GM12878 (cell line): ENCODE data around the gene TUSC1. TPM values are rescaled to one million over a fixed set of nuclear protein-coding genes. Genes with fewer than 3 reads are reported as not detected.

Source experiments
- ATAC-seq: fragments of 200-7000 bp; cut with Tn5 transposase; 3 replicates; pipeline ENCODE4 v1.9.1; 2020; ENCODE audit warnings: mild to moderate bottlenecking, moderate library complexity
- BruUV-seq: library from RNA; stranded (reverse); fragments of 400-500 nt; replicated peaks from 2 replicates; lab custom pipeline; 2021; lab: Mats Ljungman, UMichigan
- CTCF ChIA-PET: fragments of 300-600 bp; sonication (Branson Sonifier 250); formaldehyde crosslinking; extraction: SDS; loops from one replicate; lab custom pipeline; 2021; ENCODE audit warnings: inconsistent platforms; lab: Yijun Ruan, JAX
- POLR2A ChIA-PET: fragments of 350-600 bp; formaldehyde crosslinking; extraction: SDS; loops from one replicate; lab custom pipeline; 2021; ENCODE audit warnings: inconsistent platforms; lab: Charles Lee
- RAD21 ChIA-PET: fragments of 300-600 bp; sonication (Branson Sonifier 250); formaldehyde crosslinking; loops from one replicate; lab custom pipeline; 2023; ENCODE audit warnings: antibody characterized with exemption; ENCODE audit not compliant: unreplicated experiment; lab: Charles Lee
- SMC1A ChIA-PET: fragments of 300-600 bp; sonication (Branson Sonifier 250); formaldehyde crosslinking; loops from one replicate; lab custom pipeline; 2023; ENCODE audit not compliant: unreplicated experiment, uncharacterized antibody; lab: Charles Lee
- DNase-seq: peaks from one replicate; pipeline ENCODE4 v3.0.0-alpha.2; 2011; ENCODE audit warnings: low read depth, low spot score
- FAIRE-seq: peaks from 3 replicates; lab custom pipeline; 2011; peaks lifted over from hg19 to GRCh38; lab: Jason Lieb, UNC
- H2AFZ ChIP-seq: 2 replicates; pipeline ENCODE4 v1.6.0; 2011; ENCODE audit warnings: low read depth, low read length, control low read depth; ENCODE audit not compliant: control insufficient read depth
- H3K27ac ChIP-seq: 2 replicates; pipeline ENCODE4 v1.5.1; 2011; ENCODE audit warnings: control low read depth; ENCODE audit not compliant: control insufficient read depth, insufficient read depth
- H3K27me3 ChIP-seq, 2 experiments: replicated peaks in 1 of 2; 2 replicates each; pipeline versions ENCODE4 v1.6.0 to v1.6.1; 2011; ENCODE audit warnings: low read length in 1 of 2; ENCODE audit not compliant: control insufficient read depth in 2 of 2, insufficient read depth in 2 of 2
- H3K36me3 ChIP-seq, 2 experiments: 2 replicates each; pipeline ENCODE4 v1.5.1; 2011; ENCODE audit warnings: low read length in 1 of 2; ENCODE audit not compliant: control insufficient read depth in 2 of 2, insufficient read depth in 2 of 2
- H3K4me1 ChIP-seq: 2 replicates; pipeline ENCODE4 v1.6.1; 2011; ENCODE audit warnings: mild to moderate bottlenecking, low read length, moderate library complexity, mixed read lengths; ENCODE audit not compliant: control insufficient read depth, insufficient read depth
- H3K4me2 ChIP-seq: 2 replicates; pipeline ENCODE4 v1.6.0; 2011; ENCODE audit warnings: control low read depth; ENCODE audit not compliant: control insufficient read depth, insufficient read depth
- H3K4me3 ChIP-seq: fragments of 200-600 bp; sonication (generic); 2 replicates; pipeline ENCODE4 v1.5.1; 2016
- H3K79me2 ChIP-seq: 2 replicates; pipeline ENCODE4 v1.6.0; 2011; ENCODE audit warnings: low read length; ENCODE audit not compliant: control insufficient read depth, insufficient read depth
- H3K9ac ChIP-seq: 2 replicates; pipeline ENCODE4 v1.8.0; 2011; ENCODE audit warnings: low read length, control low read depth, mixed read lengths; ENCODE audit not compliant: control insufficient read depth, insufficient read depth
- H3K9me3 ChIP-seq: replicated peaks from 3 replicates; pipeline ENCODE4 v1.5.1; 2011; ENCODE audit warnings: mild to moderate bottlenecking, low read length; ENCODE audit not compliant: control insufficient read depth, insufficient read depth
- H4K20me1 ChIP-seq: 2 replicates; pipeline ENCODE4 v1.6.0; 2011; ENCODE audit not compliant: control insufficient read depth, insufficient read depth
- CBX3 ChIP-seq: fragments of 200-600 bp; sonication (generic); IDR thresholded peaks from 2 replicates; pipeline ENCODE4 v1.6.1; 2016; ENCODE audit warnings: low read depth, borderline replicate concordance
- CREB1 ChIP-seq: IDR thresholded peaks from 2 replicates; pipeline ENCODE4 v1.6.1; 2012; ENCODE audit warnings: low read depth, mild to moderate bottlenecking, inconsistent platforms
- ETV6 ChIP-seq, 2 experiments: fragments of 450-650 bp in 1 of 2; IDR thresholded peaks in 1 of 2; conservative IDR thresholded peaks in 1 of 2; 2 replicates each; pipeline ENCODE4 v1.6.1; 2014; ENCODE audit warnings: antibody characterized with exemption in 1 of 2, borderline replicate concordance in 1 of 2, low read depth in 1 of 2, mild to moderate bottlenecking in 1 of 2, moderate library complexity in 1 of 2
- NRF1 ChIP-seq: conservative IDR thresholded peaks from 2 replicates; pipeline ENCODE4 v1.6.1; 2011; ENCODE audit warnings: mild to moderate bottlenecking, low read depth, low read length, improper control_type of control experiment
- RFX5 ChIP-seq: IDR thresholded peaks from 2 replicates; pipeline ENCODE4 v1.6.1; 2011; ENCODE audit warnings: low read depth, low read length, improper control_type of control experiment
- SREBF2 ChIP-seq: IDR thresholded peaks from 2 replicates; pipeline ENCODE4 v1.6.1; 2012; ENCODE audit warnings: mild to moderate bottlenecking, low read length
- SUPT20H ChIP-seq: IDR thresholded peaks from 2 replicates; pipeline ENCODE4 v1.6.1; 2011; ENCODE audit warnings: low read depth, mild to moderate bottlenecking, low read length, moderate library complexity, borderline replicate concordance; ENCODE audit not compliant: control insufficient read depth
- TAF1 ChIP-seq: IDR thresholded peaks from 2 replicates; pipeline ENCODE4 v1.6.1; 2011; ENCODE audit warnings: mild to moderate bottlenecking, low read depth, low read length, borderline replicate concordance
- ZNF622 ChIP-seq: fragments of 450-650 bp; IDR thresholded peaks from 2 replicates; pipeline ENCODE4 v1.6.1; 2017; ENCODE audit warnings: mild to moderate bottlenecking, inconsistent platforms
- WGBS: methylation state at CpG from one replicate; pipeline ENCODE4 v1.1.6; 2016; ENCODE audit warnings: low lambda C conversion rate; ENCODE audit not compliant: insufficient replicate concordance, insufficient coverage; ENCODE audit errors: missing lambda C conversion rate; 5-methylcytosine and 5-hydroxymethylcytosine counted together
- in situ Hi-C: fragments of 300-500 bp; cut with MboI; formaldehyde crosslinking; loops from 9 replicates; pipeline ENCODE4 v1.14.3; 2018; ENCODE audit warnings: mixed read lengths
- intact Hi-C: fragments of 100-400 bp; cut with micrococcal nuclease; formaldehyde crosslinking; loops from one replicate; pipeline ENCODE4 v1.14.2; 2022; ENCODE audit not compliant: unreplicated experiment
- polyA plus RNA-seq, 11 experiments: library from polyadenylated mRNA; depleted of rRNA in 4 of 11; unstranded in 6 of 11; stranded (reverse) in 5 of 11; fragments of >200 nt; fragmentation: Nextera tagmentation in 4 of 11; fragmentation: Illumina TruSeq in 1 of 11; extraction: Ambion mirVana in 4 of 11; extraction: Trizol in 1 of 11; gene quantifications; 1 replicate in 1 of 11; 2 replicates in 10 of 11; pipeline versions ENCODE4 v1.2.1 to v1.2.3, GENCODE V29; 2011 to 2016; ENCODE audit warnings: inconsistent platforms in 2 of 11, missing spikeins in 2 of 11, low read depth in 1 of 11
- total RNA-seq, 4 experiments: library from RNA; depleted of rRNA in 3 of 4; stranded (reverse); fragments of >200 nt in 3 of 4; fragmentation: Illumina TruSeq in 1 of 4; extraction: Trizol in 1 of 4; gene quantifications; 2 replicates each; pipeline versions ENCODE4 v1.2.1 to v1.2.3, GENCODE V29; 2013 to 2021
- TF ChIP-seq, protein P1 (sequence below): fragments of 450-650 bp; IDR thresholded peaks from 2 replicates; pipeline ENCODE4 v1.6.1; 2018; ENCODE audit warnings: mild to moderate bottlenecking, low read depth, moderate library complexity; ENCODE audit not compliant: partially characterized antibody

TUSC1 gene
- total and polyA plus RNA-seq, 10 of the 15 experiments (the other 5 are each of a cell fraction or from before 2014, with no cell fraction given): not detected

DNA sequence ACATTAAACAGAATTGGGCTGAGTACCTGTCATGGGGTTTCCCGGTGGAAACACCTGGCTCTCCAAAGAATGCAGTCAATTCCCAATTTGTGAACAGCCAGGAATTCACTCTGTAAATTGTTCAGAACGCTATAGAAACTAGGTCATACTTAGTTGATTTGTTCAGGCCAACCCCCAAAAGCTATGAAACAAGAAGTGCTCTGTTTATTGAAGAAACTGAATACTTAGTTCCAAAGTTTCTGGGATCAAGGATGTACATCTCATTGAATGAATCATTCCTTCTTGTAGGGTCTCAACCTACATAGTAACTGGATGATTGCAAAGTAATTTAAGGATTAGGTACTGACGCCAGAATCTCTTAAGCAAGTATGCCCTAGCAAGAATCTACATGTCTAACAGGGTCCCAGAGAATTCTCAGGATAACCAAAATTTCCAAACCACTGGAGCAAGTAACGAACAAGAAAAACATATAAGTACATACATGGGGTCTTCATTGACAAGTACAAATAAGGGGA, 659 bp upstream of the TUSC1 start:
- SMC1A ChIA-PET: no interaction called here
- POLR2A ChIA-PET: interaction anchor here (0.7 kb wide), 1 partner anchor 35 kb away, joined by 4 read pairs; no protein-coding TSS in a partner anchor
- no peaks in the 10 kb centered on the region for H4K20me1 ChIP-seq
- intact Hi-C loops: no loop called here
- no peaks in the 10 kb centered on the region; a peak in 1 of 4 replicates for H3K27me3 ChIP-seq
- BruUV-seq: no TSS peak
- no peak overlapping the region for H3K4me2 ChIP-seq
- H3K9ac ChIP-seq: no peak overlapping the region
- in situ Hi-C loops: no loop called here
- ATAC-seq (no peak), FAIRE-seq (no peak), DNase-seq (no peak)
- TF ChIP-seq ETV6 (conservative IDR thresholded peaks at IDR 0.05 in 1 of 2, IDR thresholded peaks at IDR 0.05 in 1 of 2; ENCODE audit: borderline replicate concordance in 1 of 2, low read depth in 1 of 2) (no peak), NRF1 (no peak), SREBF2 (no peak), TAF1 (no peak), CBX3 (no peak), SUPT20H (no peak), ZNF622 (no peak), RFX5 (no peak), CREB1 (no peak)
- TF ChIP-seq, protein P1, sequence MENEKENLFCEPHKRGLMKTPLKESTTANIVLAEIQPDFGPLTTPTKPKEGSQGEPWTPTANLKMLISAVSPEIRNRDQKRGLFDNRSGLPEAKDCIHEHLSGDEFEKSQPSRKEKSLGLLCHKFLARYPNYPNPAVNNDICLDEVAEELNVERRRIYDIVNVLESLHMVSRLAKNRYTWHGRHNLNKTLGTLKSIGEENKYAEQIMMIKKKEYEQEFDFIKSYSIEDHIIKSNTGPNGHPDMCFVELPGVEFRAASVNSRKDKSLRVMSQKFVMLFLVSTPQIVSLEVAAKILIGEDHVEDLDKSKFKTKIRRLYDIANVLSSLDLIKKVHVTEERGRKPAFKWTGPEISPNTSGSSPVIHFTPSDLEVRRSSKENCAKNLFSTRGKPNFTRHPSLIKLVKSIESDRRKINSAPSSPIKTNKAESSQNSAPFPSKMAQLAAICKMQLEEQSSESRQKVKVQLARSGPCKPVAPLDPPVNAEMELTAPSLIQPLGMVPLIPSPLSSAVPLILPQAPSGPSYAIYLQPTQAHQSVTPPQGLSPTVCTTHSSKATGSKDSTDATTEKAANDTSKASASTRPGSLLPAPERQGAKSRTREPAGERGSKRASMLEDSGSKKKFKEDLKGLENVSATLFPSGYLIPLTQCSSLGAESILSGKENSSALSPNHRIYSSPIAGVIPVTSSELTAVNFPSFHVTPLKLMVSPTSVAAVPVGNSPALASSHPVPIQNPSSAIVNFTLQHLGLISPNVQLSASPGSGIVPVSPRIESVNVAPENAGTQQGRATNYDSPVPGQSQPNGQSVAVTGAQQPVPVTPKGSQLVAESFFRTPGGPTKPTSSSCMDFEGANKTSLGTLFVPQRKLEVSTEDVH: no peak
- no peak overlapping the region for H2AFZ ChIP-seq
- RAD21 ChIA-PET: no interaction called here
- H3K4me3 ChIP-seq: no peak overlapping the region
- CTCF ChIA-PET: no interaction called here
- 7% methylated on average over 4 of the region's 4 CpGs for WGBS
- H3K36me3 ChIP-seq: no peaks in the 10 kb centered on the region
- no peaks in the 10 kb centered on the region for H3K79me2 ChIP-seq
- H3K4me1 ChIP-seq: no peaks in the 10 kb centered on the region
- no peaks in the 10 kb centered on the region; the same call in 2 of the 3 replicates for H3K9me3 ChIP-seq
- no peak overlapping the region for H3K27ac ChIP-seq
